ENCODE data around the gene FGF14. TPM values are rescaled to one million over a fixed set of nuclear protein-coding genes. Genes with fewer than 3 reads are reported as not detected.

FGF14 gene
- total and polyA plus RNA-seq, 2 of the 4 experiments (the other 2 are of a cell fraction), result under 0.01 TPM; not detected in 1

DNA sequence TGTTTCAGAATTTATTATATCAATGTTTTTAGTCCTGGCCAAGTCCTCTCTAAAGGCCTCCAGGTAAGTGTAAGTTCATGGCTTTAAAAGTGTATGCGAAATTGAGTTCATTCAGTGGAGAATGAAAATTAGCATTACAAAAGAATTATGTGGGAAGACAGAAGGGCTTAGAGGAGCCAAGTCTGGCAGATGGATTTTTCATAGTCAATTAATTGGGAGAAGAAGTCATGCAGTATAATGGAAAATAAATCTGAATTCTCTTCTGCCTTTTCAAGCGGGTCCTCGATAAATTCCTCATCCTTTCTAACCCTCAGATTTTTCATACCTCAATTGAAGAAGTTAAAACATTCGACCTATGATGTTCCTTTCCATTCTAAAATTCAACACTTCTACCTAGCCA, 555.1 kb downstream of the FGF14 start:
- Histone ChIP-seq H3K9ac (ENCODE audit: low read depth, low read length) (no peak overlapping the region), H3K4me1 (ENCODE audit: control insufficient read depth, insufficient read depth, low read length) (no peaks in the 10 kb centered on the region), H4K91ac (ENCODE audit: insufficient read depth, low read depth, low read length) (no peak overlapping the region), H3K27me3 (ENCODE audit: control insufficient read depth, insufficient read depth, low read length) (no peaks in the 10 kb centered on the region), H3K9me3 (ENCODE audit: control insufficient read depth, insufficient read depth, low read length) (no peaks in the 10 kb centered on the region), H3K9me1 (ENCODE audit: insufficient read depth, low read length) (no peaks in the 10 kb centered on the region), H3K56ac (ENCODE audit: extremely low read depth, insufficient read depth, low read length) (no peak overlapping the region), H2AK5ac (ENCODE audit: low read depth, low read length) (no peak overlapping the region), H3K36me3 (ENCODE audit: control insufficient read depth, insufficient read depth, low read length) (no peaks in the 10 kb centered on the region), H3K18ac (ENCODE audit: low read depth, low read length) (no peak overlapping the region), H2BK5ac (ENCODE audit: low read depth, low read length, poor library complexity, severe bottlenecking) (no peak overlapping the region), H3K23ac (ENCODE audit: low read depth, low read length) (no peak overlapping the region), H4K5ac (ENCODE audit: low read depth, low read length) (no peak overlapping the region), H3K4ac (ENCODE audit: low read depth, low read length) (no peak overlapping the region), H2AFZ (replicated peaks; ENCODE audit: low read length, poor library complexity) (no peak overlapping the region), H4K8ac (ENCODE audit: low read depth in 2 of 2, low read length in 2 of 2) (no peak overlapping the region), H3K27ac (ENCODE audit: insufficient read depth, low read length) (no peak overlapping the region), H4K20me1 (ENCODE audit: insufficient read depth, low read length) (no peaks in the 10 kb centered on the region), H3K14ac (replicated peaks; ENCODE audit: low read depth, low read length) (no peak overlapping the region), H3K79me1 (ENCODE audit: low read depth in 1 of 2, low read length in 2 of 2) (no peaks in the 10 kb centered on the region), H2BK120ac (ENCODE audit: low read depth, low read length) (no peak overlapping the region), H3K4me2 (ENCODE audit: low read depth, low read length) (no peak overlapping the region), H2BK20ac (ENCODE audit: low read depth, low read length) (no peak overlapping the region), H2AK9ac (replicated peaks; ENCODE audit: low read depth, low read length, poor library complexity) (no peak overlapping the region), H3K4me3 (ENCODE audit: insufficient read depth, low read depth, low read length) (no peak overlapping the region), H2BK15ac (ENCODE audit: low read depth, low read length) (no peak overlapping the region)
- in situ Hi-C loops (cut with MboI; ENCODE audit: low sequenced_read_pairs) (no loop called here), intact Hi-C loops (cut with micrococcal nuclease) (no loop called here), dilution Hi-C loops (cut with HindIII; ENCODE audit: low sequenced_read_pairs, unreplicated experiment) (no loop called here)
- DNase-seq, result no peak
- WGBS, 2 experiments (ENCODE audit: extremely low coverage in 2 of 2, insufficient read length in 1 of 2), result 100% methylated on average over 1 of the region's 4 CpGs; no CpG with 5 or more reads in 1 of the 2 experiments
- CTCF ChIA-PET, result no interaction called here
- no peak for ATAC-seq (ENCODE audit: low read depth)
- TF ChIP-seq POLR2A (IDR thresholded peaks at IDR 0.05; ENCODE audit: low read depth, low read length), result no peak
- no peak for TF ChIP-seq CHD1 (IDR thresholded peaks at IDR 0.05; ENCODE audit: low read depth, low read length)
- TF ChIP-seq SMC3 (IDR thresholded peaks at IDR 0.05; ENCODE audit: low read depth, low read length), result no peak
- TF ChIP-seq RCOR1 (IDR thresholded peaks at IDR 0.05; ENCODE audit: insufficient replicate concordance, low read length), result no peak
- no peak for TF ChIP-seq CEBPB (IDR thresholded peaks at IDR 0.05; ENCODE audit: low read depth, low read length)
- no peak for TF ChIP-seq BHLHE40 (IDR thresholded peaks at IDR 0.05; ENCODE audit: low read depth, low read length)
- TF ChIP-seq RFX5 (IDR thresholded peaks at IDR 0.05; ENCODE audit: low read depth, low read length), result no peak
- TF ChIP-seq RAD21 (IDR thresholded peaks at IDR 0.05; ENCODE audit: low read length), result no peak
- TF ChIP-seq ELK1 (IDR thresholded peaks at IDR 0.05; ENCODE audit: borderline replicate concordance, low read depth, low read length), result no peak
- no peak for TF ChIP-seq MAFK (IDR thresholded peaks at IDR 0.05; ENCODE audit: low read depth, low read length)
- TF ChIP-seq MXI1 (IDR thresholded peaks at IDR 0.05; ENCODE audit: borderline replicate concordance, low read depth, low read length), result no peak
- TF ChIP-seq NFE2L2 (IDR thresholded peaks at IDR 0.05; ENCODE audit: low read depth, low read length), result no peak
- no peak for TF ChIP-seq MAZ (IDR thresholded peaks at IDR 0.05; ENCODE audit: borderline replicate concordance, low read depth, low read length)
- TF ChIP-seq, protein P1, sequence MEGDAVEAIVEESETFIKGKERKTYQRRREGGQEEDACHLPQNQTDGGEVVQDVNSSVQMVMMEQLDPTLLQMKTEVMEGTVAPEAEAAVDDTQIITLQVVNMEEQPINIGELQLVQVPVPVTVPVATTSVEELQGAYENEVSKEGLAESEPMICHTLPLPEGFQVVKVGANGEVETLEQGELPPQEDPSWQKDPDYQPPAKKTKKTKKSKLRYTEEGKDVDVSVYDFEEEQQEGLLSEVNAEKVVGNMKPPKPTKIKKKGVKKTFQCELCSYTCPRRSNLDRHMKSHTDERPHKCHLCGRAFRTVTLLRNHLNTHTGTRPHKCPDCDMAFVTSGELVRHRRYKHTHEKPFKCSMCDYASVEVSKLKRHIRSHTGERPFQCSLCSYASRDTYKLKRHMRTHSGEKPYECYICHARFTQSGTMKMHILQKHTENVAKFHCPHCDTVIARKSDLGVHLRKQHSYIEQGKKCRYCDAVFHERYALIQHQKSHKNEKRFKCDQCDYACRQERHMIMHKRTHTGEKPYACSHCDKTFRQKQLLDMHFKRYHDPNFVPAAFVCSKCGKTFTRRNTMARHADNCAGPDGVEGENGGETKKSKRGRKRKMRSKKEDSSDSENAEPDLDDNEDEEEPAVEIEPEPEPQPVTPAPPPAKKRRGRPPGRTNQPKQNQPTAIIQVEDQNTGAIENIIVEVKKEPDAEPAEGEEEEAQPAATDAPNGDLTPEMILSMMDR (conservative IDR thresholded peaks at IDR 0.05; ENCODE audit: low read depth, low read length), result no peak
- TF ChIP-seq, protein P2, sequence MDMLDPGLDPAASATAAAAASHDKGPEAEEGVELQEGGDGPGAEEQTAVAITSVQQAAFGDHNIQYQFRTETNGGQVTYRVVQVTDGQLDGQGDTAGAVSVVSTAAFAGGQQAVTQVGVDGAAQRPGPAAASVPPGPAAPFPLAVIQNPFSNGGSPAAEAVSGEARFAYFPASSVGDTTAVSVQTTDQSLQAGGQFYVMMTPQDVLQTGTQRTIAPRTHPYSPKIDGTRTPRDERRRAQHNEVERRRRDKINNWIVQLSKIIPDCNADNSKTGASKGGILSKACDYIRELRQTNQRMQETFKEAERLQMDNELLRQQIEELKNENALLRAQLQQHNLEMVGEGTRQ (IDR thresholded peaks at IDR 0.05; ENCODE audit: low read depth, low read length), result no peak
- TF ChIP-seq FOS (IDR thresholded peaks at IDR 0.05; ENCODE audit: low read depth, low read length), result no peak
- BruUV-seq (replicated peaks), result no TSS peak
- POLR2A ChIA-PET (ENCODE audit: unreplicated experiment), result interaction anchor here (0.7 kb wide), 1 partner anchor 37 kb away, joined by 5 read pairs; no protein-coding TSS in a partner anchor

Measured in IMR-90 (cell line).